Hepatocyte (in vitro differentiated cells): Measurements from ENCODE around the gene WDR48.

Source experiments
- CTCF ChIP-seq: fragments of 200-600 bp; sonication (generic); IDR thresholded peaks from 2 replicates; pipeline ENCODE4 v1.5.1; 2016; ENCODE audit warnings: antibody characterized with exemption, mild to moderate bottlenecking; ENCODE audit not compliant: poor library complexity
- EZH2phosphoT487 ChIP-seq: fragments of 200-600 bp; sonication (generic); IDR thresholded peaks from one replicate; pipeline ENCODE4 v1.6.1; 2018; ENCODE audit warnings: antibody characterized with exemption, mild to moderate bottlenecking, low read depth, moderate library complexity; ENCODE audit not compliant: unreplicated experiment, severe bottlenecking

- TF ChIP-seq CTCF (no peak), EZH2phosphoT487 (no peak)
Measured at GRCh38 chr3:39088456-39088855, 36.6 kb downstream of the WDR48 start.
